ENCODE data around the gene CD27. TPM values are rescaled to one million over a fixed set of nuclear protein-coding genes. Genes with fewer than 3 reads are reported as not detected.

CD27 gene
- total and polyA plus RNA-seq, 9 of the 15 experiments (the other 6 are each of a cell fraction or from before 2014, with no cell fraction given): 0.24 TPM; not detected in 8

GRCh38 chr12:6478416-6478815 lies 33.7 kb downstream of the CD27 start:
- H3K9ac ChIP-seq (ENCODE audit: insufficient read depth in 1 of 2, low read depth in 2 of 2, low read length in 2 of 2): no peak overlapping the region
- no peaks in the 10 kb centered on the region for H3K9me3 ChIP-seq (replicated peaks; ENCODE audit: control insufficient read depth, insufficient read depth, low read depth, low read length)
- no peaks in the 10 kb centered on the region for H3K36me3 ChIP-seq (ENCODE audit: control insufficient read depth, insufficient read depth, low read length)
- no peaks in the 10 kb centered on the region for H4K20me1 ChIP-seq (replicated peaks; ENCODE audit: control insufficient read depth, insufficient read depth, low read length)
- H3K4me3 ChIP-seq: no peak overlapping the region
- ATAC-seq: no peak
- no peaks in the 10 kb centered on the region for H3K79me2 ChIP-seq (ENCODE audit: control insufficient read depth, insufficient read depth, low read length)
- no peaks in the 10 kb centered on the region for H3K9me1 ChIP-seq (ENCODE audit: control insufficient read depth, insufficient read depth, low read length)
- no peak overlapping the region for H3K27ac ChIP-seq (ENCODE audit: extremely low read depth, low read depth, low read length)
- no peak overlapping the region for H3K4me2 ChIP-seq (ENCODE audit: insufficient read depth, low read length)
- intact Hi-C loops (cut with micrococcal nuclease) (no loop called here), in situ Hi-C loops (cut with MboI) (no loop called here)
- 63% methylated on average over 10 of the region's 20 CpGs for WGBS (ENCODE audit: insufficient coverage, low coverage, missing lambda C conversion rate)
- TF ChIP-seq, protein P1, sequence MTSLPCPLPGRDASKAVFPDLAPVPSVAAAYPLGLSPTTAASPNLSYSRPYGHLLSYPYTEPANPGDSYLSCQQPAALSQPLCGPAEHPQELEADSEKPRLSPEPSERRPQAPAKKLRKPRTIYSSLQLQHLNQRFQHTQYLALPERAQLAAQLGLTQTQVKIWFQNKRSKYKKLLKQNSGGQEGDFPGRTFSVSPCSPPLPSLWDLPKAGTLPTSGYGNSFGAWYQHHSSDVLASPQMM (CRISPR knock-in tag; IDR thresholded peaks at IDR 0.05): no peak
- TF ChIP-seq TRIM28 (IDR thresholded peaks at IDR 0.05) (no peak), LEF1 (IDR thresholded peaks at IDR 0.05) (no peak), ZNF445 (CRISPR knock-in tag; IDR thresholded peaks at IDR 0.05; ENCODE audit: low read depth) (no peak), YY1 (IDR thresholded peaks at IDR 0.05; ENCODE audit: borderline replicate concordance in 1 of 3, control insufficient read depth in 1 of 3, extremely low read depth in 1 of 3, insufficient read depth in 3 of 3, insufficient read length in 1 of 3, insufficient replicate concordance in 2 of 3, low read depth in 1 of 3, low read length in 2 of 3) (no peak), NR2C1 (IDR thresholded peaks at IDR 0.05) (no peak), NR2C1 (tag; IDR thresholded peaks at IDR 0.05) (no peak), RBBP5 (IDR thresholded peaks at IDR 0.05; ENCODE audit: borderline replicate concordance, insufficient read depth, low read length, poor library complexity, severe bottlenecking) (no peak), FOXA3 (CRISPR knock-in tag; conservative IDR thresholded peaks at IDR 0.05 in 1 of 2, IDR thresholded peaks at IDR 0.05 in 1 of 2) (no peak)
- DNase-seq (ENCODE audit: extremely low read depth in 1 of 4, low spot score in 3 of 4): no peak
- H3K27me3 ChIP-seq (ENCODE audit: control insufficient read depth in 2 of 2, insufficient read depth in 2 of 2, low read length in 2 of 2): no peaks in the 10 kb centered on the region
- no peak for FAIRE-seq
- H3K4me1 ChIP-seq (replicated peaks in 1 of 2; ENCODE audit: control insufficient read depth in 2 of 2, insufficient read depth in 2 of 2, low read length in 2 of 2): peaks cover 0 to 4% of the 10 kb centered on the region in 2 experiments; a peak in 2 of 5 replicates
- POLR2A ChIA-PET: interaction anchor here (1.1 kb wide), 1 partner anchor 36 kb away, joined by 3 read pairs; no protein-coding TSS in a partner anchor
- H2AFZ ChIP-seq (ENCODE audit: low read depth, low read length): no peak overlapping the region
- BruUV-seq (replicated peaks): no TSS peak
- CTCF ChIA-PET (ENCODE audit: low intra/inter-chr PET ratio): no interaction called here

Measured in K562 (cell line).